ENCODE results near the gene GRM4. TPM values are rescaled to one million over a fixed set of nuclear protein-coding genes. Genes with fewer than 3 reads are reported as not detected.
"Not testable (repeated sequence)": the region's sequence is repeated elsewhere in the genome, so short reads cannot be mapped to it uniquely, and the experiment has no call there.

The GRM4 gene
- total and polyA plus RNA-seq, 10 donors: 0.02 to 0.26 (median 0.09) TPM; not detected in 3

DNA sequence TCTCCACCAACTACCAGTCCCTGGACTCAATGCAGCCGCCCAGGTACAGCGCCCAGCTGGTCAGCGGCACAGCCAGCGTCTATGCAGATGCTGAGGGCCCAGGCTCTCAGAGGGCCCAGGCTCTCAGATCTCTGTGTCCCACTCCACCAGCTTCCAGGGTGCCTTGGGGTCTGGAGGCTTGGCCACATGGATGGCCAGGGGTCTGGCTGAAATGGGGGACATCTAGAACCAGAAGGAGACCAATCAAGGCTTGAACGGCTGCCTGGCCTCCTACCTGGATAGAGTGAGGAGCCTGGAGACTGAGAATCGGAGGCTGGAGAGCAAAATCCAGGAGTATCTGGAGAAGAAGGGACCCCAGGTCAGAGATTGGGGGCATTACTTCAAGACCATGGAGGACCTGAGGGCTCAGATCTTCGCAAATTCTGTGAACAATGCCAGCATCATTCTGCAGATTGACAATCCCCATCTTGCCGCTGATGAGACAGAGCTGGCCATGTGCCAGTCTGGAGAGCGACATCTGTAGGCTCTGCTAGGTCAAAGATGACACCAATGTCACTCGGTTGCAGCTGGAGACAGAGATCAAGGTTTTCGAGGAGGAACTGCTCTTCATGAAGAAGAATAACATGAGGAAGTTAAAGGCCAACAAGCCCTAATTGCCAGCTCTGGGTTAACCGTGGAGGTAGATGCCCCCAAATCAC lies 44.1 kb upstream of the GRM4 start:
- 62 to 78% (median 67%) methylated on average over 12 of the region's 12 CpGs for WGBS, 5 donors
- H3K27ac ChIP-seq: peak overlapping the region in 2 of 8 donors; percentile 16 to 21
- TF ChIP-seq POLR2AphosphoS5 (IDR thresholded peaks at IDR 0.05) (peak in 1 of 3 donors; percentile 56), POLR2A (IDR thresholded peaks at IDR 0.05) (no peak)
- no peak overlapping the region for H3K4me3 ChIP-seq
- intact Hi-C loops (cut with DNase I; ENCODE audit: low total_unique reads): loop anchor here (10.0 kb wide), 2 partner anchors 225 to 425 kb away; no protein-coding TSS in a partner anchor
- no peaks in the 10 kb centered on the region for H3K27me3 ChIP-seq (replicated peaks in 1 of 7)
- H3K4me1 ChIP-seq: peaks cover 0 to 13% (median 0%) of the 10 kb centered on the region in 6 donors
- H3K36me3 ChIP-seq: no peaks in the 10 kb centered on the region
- DNase-seq: peak; percentile 89
- peaks cover 0 to under 1% (median 0%) of the 10 kb centered on the region in 8 donors for H3K9me3 ChIP-seq

DNA sequence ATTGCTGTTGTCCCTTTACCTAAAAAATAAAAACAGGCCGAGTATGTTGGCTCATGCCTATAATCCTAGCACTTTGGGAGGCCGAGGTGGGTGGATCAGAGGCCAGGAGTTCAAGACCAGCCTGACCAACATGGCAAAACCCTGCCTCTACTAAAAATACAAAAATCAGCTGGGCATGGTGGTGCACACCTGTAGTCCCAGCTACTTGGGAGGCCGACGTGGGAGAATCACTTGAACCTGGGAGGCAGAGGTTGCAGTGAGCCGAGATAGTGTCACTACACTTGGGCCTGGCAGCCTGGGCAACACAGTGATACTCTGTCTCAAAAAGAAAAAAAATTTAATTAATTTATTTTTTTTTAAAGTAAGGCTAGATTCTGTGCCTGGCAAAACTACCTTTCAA lies 38.8 kb upstream of the GRM4 start:
- intact Hi-C loops (cut with DNase I; ENCODE audit: low total_unique reads); H3K27me3 ChIP-seq (replicated peaks in 1 of 7); H3K27ac ChIP-seq; H3K36me3 ChIP-seq; H3K4me3 ChIP-seq: not testable (repeated sequence)
- Histone ChIP-seq H3K4me1 (peaks cover 0 to 28% (median 19%) of the 10 kb centered on the region in 6 donors), H3K9me3 (peaks cover 0 to 21% (median 14%) of the 10 kb centered on the region in 8 donors)
- peak; percentile 3 for DNase-seq
- 92 to 96% (median 95%) methylated on average over 5 of the region's 5 CpGs for WGBS, 5 donors

DNA sequence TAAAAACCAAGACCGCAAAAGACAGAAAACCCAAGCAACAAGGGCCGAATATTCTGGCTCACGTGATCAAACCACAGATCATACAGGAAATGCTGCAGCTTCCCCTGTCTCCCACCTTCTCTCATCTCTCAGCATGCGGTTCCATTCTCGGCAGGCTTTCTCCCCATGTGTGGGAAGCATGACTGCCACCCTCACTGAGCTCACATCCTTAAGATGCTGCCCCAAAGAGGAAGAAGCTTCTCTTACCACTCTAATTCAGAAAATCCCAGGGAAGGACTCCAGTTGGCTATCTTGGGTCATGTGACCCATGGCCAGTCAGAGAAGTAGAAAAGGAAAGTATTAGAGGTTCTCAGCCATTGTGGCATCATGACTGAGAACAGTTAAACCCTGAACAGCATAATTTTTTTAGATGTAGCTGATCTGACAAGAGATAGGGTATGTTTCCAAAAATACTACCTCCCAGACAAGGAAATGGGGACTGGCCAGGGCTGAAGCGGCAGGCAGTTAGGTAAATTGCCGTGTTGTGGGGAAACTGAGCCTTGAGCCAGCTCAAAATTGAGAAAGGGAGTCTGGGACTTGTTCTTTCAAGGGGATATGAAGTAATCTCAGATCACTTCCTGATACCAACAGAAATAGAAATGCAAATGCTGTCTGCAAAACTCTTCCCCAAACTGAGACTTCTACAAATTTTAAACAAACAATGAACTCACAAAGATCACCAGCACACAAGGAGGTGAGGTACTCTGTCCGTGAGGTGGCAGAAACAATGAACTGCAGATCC lies 37.1 kb upstream of the GRM4 start:
- intact Hi-C loops (cut with DNase I; ENCODE audit: low total_unique reads): no loop called here
- TF ChIP-seq POLR2AphosphoS5 (IDR thresholded peaks at IDR 0.05): peak in 2 of 3 donors; percentile 42 to 59
- TF ChIP-seq, protein P1, sequence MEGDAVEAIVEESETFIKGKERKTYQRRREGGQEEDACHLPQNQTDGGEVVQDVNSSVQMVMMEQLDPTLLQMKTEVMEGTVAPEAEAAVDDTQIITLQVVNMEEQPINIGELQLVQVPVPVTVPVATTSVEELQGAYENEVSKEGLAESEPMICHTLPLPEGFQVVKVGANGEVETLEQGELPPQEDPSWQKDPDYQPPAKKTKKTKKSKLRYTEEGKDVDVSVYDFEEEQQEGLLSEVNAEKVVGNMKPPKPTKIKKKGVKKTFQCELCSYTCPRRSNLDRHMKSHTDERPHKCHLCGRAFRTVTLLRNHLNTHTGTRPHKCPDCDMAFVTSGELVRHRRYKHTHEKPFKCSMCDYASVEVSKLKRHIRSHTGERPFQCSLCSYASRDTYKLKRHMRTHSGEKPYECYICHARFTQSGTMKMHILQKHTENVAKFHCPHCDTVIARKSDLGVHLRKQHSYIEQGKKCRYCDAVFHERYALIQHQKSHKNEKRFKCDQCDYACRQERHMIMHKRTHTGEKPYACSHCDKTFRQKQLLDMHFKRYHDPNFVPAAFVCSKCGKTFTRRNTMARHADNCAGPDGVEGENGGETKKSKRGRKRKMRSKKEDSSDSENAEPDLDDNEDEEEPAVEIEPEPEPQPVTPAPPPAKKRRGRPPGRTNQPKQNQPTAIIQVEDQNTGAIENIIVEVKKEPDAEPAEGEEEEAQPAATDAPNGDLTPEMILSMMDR (IDR thresholded peaks at IDR 0.05 in 8 of 11, conservative IDR thresholded peaks at IDR 0.05 in 3 of 11): no peak
- H3K36me3 ChIP-seq: no peaks in the 10 kb centered on the region
- H3K4me1 ChIP-seq: peaks cover 0 to 27% (median 19%) of the 10 kb centered on the region in 6 donors
- H3K27ac ChIP-seq: peak overlapping the region; percentile 8 to 89 (median 86)
- H3K27me3 ChIP-seq (replicated peaks in 1 of 7): no peaks in the 10 kb centered on the region
- 25 to 44% (median 31%) methylated on average over 8 of the region's 8 CpGs for WGBS, 5 donors
- peak; percentile 81 for DNase-seq
- peak overlapping the region in 5 of 8 donors; percentile 17 to 55 (median 18) for H3K4me3 ChIP-seq
- peaks cover 0 to 21% (median 14%) of the 10 kb centered on the region in 8 donors for H3K9me3 ChIP-seq

DNA sequence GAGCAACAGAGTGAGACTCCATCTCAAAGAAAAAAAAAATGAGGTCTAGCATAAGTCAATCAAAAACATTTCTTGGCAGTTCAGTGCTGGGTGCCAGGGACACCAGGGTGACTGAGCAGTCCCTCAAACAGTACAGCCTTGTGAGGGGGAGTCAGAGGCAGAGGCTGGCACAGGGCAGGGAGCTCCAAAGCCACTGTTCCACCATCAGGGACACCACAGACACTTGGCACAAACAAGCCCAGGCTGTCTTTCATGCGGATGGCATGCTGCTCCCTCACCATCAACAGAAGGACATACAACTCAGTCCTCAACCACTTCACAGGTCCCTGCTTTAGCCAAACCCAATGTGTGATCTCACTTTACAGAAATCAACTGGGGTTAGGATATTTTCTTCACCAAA lies 36.0 kb upstream of the GRM4 start:
- DNase-seq: no peak
- intact Hi-C loops (cut with DNase I; ENCODE audit: low total_unique reads): no loop called here
- Histone ChIP-seq H3K4me1 (peaks cover 0 to 27% (median 19%) of the 10 kb centered on the region in 6 donors), H3K27me3 (replicated peaks in 1 of 7) (no peaks in the 10 kb centered on the region), H3K4me3 (no peak overlapping the region), H3K9me3 (peaks cover 0 to 21% (median 14%) of the 10 kb centered on the region in 8 donors), H3K27ac (peak overlapping the region in 4 of 8 donors; percentile 81 to 88 (median 86)), H3K36me3 (no peaks in the 10 kb centered on the region)
- TF ChIP-seq POLR2AphosphoS5 (IDR thresholded peaks at IDR 0.05): no peak
- no peak for TF ChIP-seq POLR2A (IDR thresholded peaks at IDR 0.05)
- TF ChIP-seq, protein P1 (IDR thresholded peaks at IDR 0.05 in 8 of 11, conservative IDR thresholded peaks at IDR 0.05 in 3 of 11): no peak
- 60 to 88% (median 73%) methylated on average over 1 of the region's 1 CpG for WGBS, 5 donors
